ENCODE data around the gene MSI2. TPM values are rescaled to one million over a fixed set of nuclear protein-coding genes. Genes with fewer than 3 reads are reported as not detected.
A peak's percentile ranks its signal among the peaks of the same experiment; 100 is the strongest.

The MSI2 gene
- total and polyA plus RNA-seq, 9 of the 15 experiments (the other 6 are each of a cell fraction or from before 2014, with no cell fraction given), result 4.6 to 61.8 (median 42.4) TPM

DNA sequence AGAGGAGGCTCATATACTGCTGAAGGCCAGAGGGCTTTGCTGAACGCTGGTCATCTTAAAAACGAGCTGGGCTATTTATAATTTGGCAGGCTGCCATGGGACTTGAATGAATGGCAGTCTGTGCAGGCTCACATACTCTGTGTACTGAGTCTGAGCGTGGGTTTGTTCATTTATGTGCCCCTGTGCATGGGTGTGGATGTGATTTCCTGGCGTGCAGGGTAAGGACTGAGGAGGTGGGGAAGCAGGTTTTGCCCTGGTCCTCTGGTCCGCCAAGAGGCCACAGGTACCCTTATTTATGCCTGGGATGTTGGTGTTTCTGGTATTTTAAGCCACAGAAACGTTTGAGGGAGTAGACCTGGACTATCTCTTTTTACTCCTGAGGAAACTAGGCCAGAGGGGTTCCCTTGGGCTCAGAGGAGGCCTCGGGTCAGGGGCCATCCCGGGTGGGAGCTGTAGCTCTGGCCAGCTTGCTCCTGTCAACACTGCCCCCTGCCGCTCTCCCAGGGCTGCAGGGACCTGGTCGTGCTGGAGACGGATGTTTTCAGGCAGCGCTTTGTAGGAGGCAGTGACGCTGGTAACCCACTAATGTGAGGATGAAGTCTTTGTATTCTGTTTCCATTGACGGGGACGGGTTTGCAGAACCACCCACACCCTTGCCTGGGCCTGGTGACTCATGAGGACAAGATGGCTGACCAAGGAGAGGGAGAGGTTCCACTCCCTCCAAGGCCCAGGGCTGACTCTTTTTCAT, 184.4 kb downstream of the MSI2 start (continued):
- TF ChIP-seq ETV5 (CRISPR knock-in tag; IDR thresholded peaks at IDR 0.05; ENCODE audit: low read depth) (no peak), NR3C1 (CRISPR knock-in tag; IDR thresholded peaks at IDR 0.05) (no peak), DPF2 (IDR thresholded peaks at IDR 0.05) (peak; percentile 29; the same call in 1 of the 2 replicates), MAZ (CRISPR knock-in tag; conservative IDR thresholded peaks at IDR 0.05 in 1 of 2, IDR thresholded peaks at IDR 0.05 in 1 of 2) (0 out of 4 replicates have a peak, but pooled peaks of 1 of the 2 experiments have one; percentile 52), SMARCE1 (IDR thresholded peaks at IDR 0.05) (no peak), GATAD2B (IDR thresholded peaks at IDR 0.05; ENCODE audit: borderline replicate concordance) (no peak), EHMT2 (IDR thresholded peaks at IDR 0.05) (no peak), MAFK (IDR thresholded peaks at IDR 0.05; ENCODE audit: low read length) (no peak), EP400 (IDR thresholded peaks at IDR 0.05) (no peak)
- TF ChIP-seq, protein P1, sequence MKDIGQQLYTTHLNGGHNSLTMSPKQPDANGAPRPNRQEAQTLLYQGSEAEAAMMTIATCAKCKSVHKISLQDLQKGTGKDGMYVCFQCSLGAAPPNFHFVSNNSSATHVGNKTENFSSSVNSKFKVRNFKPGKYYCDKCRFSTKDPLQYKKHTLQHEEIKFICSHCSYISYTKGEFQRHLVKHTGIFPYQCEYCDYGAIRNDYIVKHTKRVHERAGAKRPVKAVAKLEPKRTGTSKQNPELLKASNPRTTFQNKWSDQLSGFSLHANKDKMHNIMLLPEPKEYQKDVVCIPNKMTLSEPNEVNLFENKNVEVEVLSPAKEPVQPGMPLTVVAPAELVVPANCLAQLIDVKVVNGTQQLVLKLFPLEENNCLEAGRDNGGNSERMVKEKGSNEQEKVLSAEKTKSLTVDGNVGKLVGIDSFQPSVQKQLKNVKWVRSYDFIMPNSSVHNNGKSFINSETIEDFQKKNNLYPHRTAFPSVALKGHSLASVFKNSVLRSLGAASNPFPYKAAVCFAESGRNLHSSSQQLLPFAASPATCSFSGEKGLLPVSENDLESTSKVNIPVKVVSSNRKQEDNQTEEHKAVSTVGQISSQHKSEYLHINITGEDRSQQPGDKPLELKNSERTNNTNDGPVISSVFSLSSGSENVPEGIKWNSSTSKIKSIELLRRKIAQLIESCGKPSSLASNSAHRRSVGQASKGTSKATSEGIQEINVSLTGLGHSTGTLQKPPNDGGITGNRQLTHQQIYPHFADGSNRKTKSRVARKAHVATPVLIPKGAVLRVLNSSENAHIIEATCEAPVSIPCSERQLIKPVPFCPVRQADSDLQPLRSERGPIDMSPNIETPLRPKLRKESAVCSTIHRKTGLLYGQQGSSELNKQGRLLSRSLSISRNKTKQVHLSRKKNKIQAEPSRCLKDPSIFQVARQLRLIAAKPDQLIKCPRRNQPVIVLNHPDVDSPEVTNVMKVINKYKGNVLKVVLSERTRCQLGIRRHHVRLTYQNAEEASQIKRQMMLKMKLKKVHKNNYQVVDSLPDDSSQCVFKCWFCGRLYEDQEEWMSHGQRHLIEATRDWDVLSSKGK (CRISPR knock-in tag; IDR thresholded peaks at IDR 0.05), result no peak
- TF ChIP-seq, protein P2, sequence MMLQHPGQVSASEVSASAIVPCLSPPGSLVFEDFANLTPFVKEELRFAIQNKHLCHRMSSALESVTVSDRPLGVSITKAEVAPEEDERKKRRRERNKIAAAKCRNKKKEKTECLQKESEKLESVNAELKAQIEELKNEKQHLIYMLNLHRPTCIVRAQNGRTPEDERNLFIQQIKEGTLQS (IDR thresholded peaks at IDR 0.05), result peak; percentile 71
- TF ChIP-seq, protein P2 (CRISPR knock-in tag; conservative IDR thresholded peaks at IDR 0.05), result no peak
- TF ChIP-seq, protein P3, sequence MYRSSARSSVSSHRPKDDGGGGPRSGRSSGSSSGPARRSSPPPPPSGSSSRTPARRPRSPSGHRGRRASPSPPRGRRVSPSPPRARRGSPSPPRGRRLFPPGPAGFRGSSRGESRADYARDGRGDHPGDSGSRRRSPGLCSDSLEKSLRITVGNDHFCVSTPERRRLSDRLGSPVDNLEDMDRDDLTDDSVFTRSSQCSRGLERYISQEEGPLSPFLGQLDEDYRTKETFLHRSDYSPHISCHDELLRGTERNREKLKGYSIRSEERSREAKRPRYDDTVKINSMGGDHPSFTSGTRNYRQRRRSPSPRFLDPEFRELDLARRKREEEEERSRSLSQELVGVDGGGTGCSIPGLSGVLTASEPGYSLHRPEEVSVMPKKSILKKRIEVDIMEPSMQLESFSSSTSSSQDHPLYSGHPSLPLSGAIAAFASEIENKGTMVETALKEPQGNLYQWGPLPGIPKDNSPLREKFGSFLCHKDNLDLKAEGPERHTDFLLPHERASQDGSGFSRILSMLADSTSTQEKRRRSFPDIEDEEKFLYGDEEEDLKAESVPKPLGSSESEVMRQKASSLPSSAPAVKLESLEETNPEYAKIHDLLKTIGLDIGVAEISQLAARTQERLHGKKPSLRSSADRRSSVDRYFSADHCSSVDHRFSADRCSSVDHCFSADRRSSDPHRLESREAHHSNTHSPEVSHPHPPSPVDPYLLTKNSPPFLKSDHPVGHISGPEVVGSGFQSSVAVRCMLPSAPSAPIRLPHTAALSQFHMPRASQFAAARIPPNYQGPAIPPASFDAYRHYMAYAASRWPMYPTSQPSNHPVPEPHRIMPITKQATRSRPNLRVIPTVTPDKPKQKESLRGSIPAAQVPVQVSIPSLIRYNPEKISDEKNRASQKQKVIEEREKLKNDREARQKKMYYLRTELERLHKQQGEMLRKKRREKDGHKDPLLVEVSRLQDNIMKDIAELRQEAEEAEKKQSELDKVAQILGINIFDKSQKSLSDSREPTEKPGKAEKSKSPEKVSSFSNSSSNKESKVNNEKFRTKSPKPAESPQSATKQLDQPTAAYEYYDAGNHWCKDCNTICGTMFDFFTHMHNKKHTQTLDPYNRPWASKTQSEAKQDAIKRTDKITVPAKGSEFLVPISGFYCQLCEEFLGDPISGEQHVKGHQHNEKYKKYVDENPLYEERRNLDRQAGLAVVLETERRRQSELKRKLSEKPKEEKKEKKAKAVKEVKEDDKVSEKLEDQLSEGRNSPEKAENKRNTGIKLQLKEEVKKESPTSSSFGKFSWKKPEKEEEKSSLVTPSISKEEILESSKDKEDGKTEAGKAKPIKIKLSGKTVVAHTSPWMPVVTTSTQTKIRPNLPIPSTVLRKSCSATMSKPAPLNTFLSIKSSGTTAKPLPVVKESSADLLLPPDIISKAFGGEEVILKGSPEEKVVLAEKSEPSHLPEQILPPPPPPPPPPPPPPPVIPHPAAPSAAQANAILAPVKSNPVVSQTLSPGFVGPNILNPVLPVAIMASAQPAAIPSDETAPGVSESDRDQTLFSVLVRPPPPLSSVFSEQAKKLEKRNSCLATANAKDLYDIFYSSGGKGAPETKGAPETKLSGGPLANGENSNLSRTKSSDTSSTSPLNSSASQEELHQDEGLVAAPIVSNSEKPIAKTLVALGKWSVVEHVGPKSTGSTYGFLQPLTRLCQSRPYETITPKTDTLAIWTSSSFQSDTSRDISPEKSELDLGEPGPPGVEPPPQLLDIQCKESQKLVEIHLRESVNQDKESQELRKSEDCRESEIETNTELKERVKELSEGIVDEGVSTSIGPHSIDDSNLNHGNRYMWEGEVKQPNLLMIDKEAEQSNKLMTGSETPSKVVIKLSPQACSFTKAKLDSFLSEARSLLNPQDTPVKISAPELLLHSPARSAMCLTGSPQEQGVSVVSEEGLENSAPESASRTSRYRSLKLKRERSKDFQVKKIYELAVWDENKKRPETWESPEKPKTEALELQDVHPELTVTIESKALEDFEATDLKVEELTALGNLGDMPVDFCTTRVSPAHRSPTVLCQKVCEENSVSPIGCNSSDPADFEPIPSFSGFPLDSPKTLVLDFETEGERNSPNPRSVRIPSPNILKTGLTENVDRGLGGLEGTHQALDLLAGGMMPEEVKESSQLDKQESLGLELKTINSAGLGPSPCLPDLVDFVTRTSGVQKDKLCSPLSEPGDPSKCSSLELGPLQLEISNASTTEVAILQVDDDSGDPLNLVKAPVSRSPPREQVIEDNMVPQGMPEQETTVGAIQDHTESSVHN (IDR thresholded peaks at IDR 0.05; ENCODE audit: borderline replicate concordance in 1 of 2, low read depth in 1 of 2), result no peak

Data from K562 (cell line).